Measurements from ENCODE around the gene KCNC1.
A peak's percentile ranks its signal among the peaks of the same experiment; 100 is the strongest.

KCNC1 gene

GRCh38 chr11:17798253-17798652 is 63.7 kb downstream of the KCNC1 start:
- no peak for DNase-seq

GRCh38 chr11:17798716-17799115 is 64.1 kb downstream of the KCNC1 start:
- no peak for DNase-seq

- no peak for DNase-seq
Measured at GRCh38 chr11:17799147-17799546, 64.6 kb downstream of the KCNC1 start.

- no peak for DNase-seq
Measured at GRCh38 chr11:17801166-17801565, 66.6 kb downstream of the KCNC1 start.

GRCh38 chr11:17802491-17802890 is 67.9 kb downstream of the KCNC1 start:
- DNase-seq = no peak

- peak; percentile 58 for DNase-seq
Measured at GRCh38 chr11:17803754-17804334, 69.3 kb downstream of the KCNC1 start.

GRCh38 chr11:17805043-17805442 is 70.5 kb downstream of the KCNC1 start:
- no peak for DNase-seq

- DNase-seq = no peak
Measured at GRCh38 chr11:17805873-17806272, 71.3 kb downstream of the KCNC1 start.

GRCh38 chr11:17807034-17807433 is 72.5 kb downstream of the KCNC1 start:
- no peak for DNase-seq

- no peak for DNase-seq
Measured at GRCh38 chr11:17810041-17810440, 75.5 kb downstream of the KCNC1 start.

GRCh38 chr11:17810746-17811145 is 76.2 kb downstream of the KCNC1 start:
- DNase-seq = no peak

GRCh38 chr11:17811352-17811751 is 76.8 kb downstream of the KCNC1 start:
- DNase-seq = no peak

GRCh38 chr11:17812091-17812864 is 77.7 kb downstream of the KCNC1 start:
- DNase-seq = peak; percentile 90

- DNase-seq = no peak
Measured at GRCh38 chr11:17812865-17813187, 78.2 kb downstream of the KCNC1 start.

- DNase-seq = no peak
Measured at GRCh38 chr11:17813391-17814059, 78.9 kb downstream of the KCNC1 start.

- DNase-seq = no peak
Measured at GRCh38 chr11:17814546-17814945, 80.0 kb downstream of the KCNC1 start.

- DNase-seq = no peak
Measured at GRCh38 chr11:17816232-17816931, 81.8 kb downstream of the KCNC1 start.

GRCh38 chr11:17821648-17822400 is 87.2 kb downstream of the KCNC1 start:
- no peak for DNase-seq

GRCh38 chr11:17822401-17822781 is 87.8 kb downstream of the KCNC1 start:
- DNase-seq = no peak

- DNase-seq = no peak
Measured at GRCh38 chr11:17827006-17827405, 92.4 kb downstream of the KCNC1 start.

GRCh38 chr11:17828311-17828751 is 93.8 kb downstream of the KCNC1 start:
- DNase-seq = no peak

GRCh38 chr11:17831228-17831627 is 96.6 kb downstream of the KCNC1 start:
- no peak for DNase-seq

- no peak for DNase-seq
Measured at GRCh38 chr11:17831883-17832282, 97.3 kb downstream of the KCNC1 start.

All from NCI-H748 treated with DMSO at 0.1 percent for 48 hours (cell line).